ENCODE measurements around the gene COL6A5.
"Not testable (repeated sequence)": the region's sequence is repeated elsewhere in the genome, so short reads cannot be mapped to it uniquely, and the experiment has no call there.

The COL6A5 gene

DNA sequence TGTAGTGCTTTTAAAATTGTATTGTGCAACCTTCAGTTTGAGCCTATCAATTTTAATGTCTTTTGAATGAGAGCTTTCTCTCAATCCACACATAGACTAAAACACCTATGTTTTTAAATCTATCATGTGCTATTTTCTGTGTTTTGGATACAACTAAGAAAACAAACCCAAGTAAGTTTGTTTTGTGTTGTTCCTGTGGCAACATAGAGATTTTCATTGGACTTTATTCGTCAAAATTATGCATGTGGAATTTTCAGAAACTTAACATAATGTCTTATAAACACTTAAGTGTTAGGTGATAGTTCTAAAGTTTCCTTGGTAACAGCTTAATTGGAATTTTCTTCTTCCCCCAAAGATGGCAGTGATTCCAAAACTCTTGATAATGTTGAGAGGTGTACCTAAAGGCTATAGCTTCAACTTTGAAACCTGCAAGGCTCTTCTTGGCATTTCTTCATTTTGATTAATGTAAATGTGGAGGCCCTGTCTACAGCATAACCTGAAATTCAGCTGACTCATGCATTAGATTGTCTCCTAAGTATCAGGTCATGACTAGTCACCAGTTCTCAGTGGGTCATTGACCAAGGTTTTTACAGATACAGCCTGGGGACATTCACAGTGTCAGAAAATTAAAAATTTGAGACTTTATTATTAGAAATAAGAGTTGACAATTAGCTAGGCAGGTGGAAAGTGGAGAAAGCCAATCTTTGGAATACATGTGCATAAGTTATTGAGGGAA, 44.4 kb downstream of the COL6A5 start:
- no peak for FAIRE-seq

DNA sequence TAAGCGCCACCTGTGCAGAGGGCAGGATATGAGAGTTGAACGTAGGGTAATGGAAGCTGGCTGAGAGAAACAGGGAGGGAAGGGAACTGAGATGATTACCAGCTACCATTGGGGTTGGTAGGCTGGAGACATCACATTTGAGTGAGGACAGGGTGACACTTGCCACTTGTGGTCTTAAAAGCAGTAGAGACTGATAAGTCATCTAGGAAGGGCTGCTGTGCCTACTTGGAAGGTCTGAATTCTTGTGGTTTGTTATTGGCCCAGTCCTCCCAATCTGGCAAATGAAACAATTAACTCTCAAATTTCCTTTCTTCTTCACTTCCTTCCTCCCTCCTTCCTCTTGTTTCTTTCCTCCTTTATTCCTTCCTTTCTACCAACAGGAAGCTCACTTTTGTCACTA, 46.8 kb downstream of the COL6A5 start:
- FAIRE-seq: no peak

DNA sequence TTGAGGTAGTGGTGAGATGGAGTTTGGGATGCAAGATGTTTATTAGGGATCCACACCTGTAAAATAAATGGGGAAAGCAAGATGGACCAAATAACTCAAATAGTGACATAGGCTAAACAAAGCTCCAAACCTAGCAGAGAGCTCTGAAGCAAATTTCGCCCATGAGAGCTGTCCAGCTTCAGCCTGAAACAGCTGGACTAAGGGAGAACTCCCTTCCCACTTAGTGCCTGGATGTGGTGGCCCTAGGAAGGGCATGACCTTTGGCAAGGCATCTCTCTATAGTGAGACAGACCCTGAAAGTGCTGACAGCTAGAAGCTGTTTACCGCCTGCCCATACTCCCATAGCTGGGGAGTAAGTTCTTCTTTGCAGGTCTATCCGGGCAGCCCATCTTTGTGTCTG, 48.1 kb downstream of the COL6A5 start:
- no peak for FAIRE-seq

DNA sequence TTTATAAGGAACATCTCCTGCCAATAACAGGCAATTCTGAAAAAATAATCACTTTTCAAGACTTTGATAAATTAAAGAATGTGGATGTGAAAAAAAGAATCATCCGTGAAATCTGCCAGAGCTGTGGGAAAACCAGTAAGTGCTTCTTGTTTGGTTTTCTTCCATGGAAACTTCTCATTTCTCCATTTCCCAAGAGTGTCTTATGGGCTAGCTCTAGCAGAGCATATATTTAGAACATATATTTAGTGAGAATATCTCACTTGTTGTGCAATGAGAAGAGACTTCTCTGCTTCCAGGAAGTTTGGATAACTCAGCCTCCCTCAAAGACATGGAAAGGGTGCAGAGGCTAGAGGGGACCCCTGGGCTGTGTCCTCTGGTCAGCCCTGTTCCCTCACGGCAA, 49.9 kb downstream of the COL6A5 start:
- no peak for FAIRE-seq

DNA sequence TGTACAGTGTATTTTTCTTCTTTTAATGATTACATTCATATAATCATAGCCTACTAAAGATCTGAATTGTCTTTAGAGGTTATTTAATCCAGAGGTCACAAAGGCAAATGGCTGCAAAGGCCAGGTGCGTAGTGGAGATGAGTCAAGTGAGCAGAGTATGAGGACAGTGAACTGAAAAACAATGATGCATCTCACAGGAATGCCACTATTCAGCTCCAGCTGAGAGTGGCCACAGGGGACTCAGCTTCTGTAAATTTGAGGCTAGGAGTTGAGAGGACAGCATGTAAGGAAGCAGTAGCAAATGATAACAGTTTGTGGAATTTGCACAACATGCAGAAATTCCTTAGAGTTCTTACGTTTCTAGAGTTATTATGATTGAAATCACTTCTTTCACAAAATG, 50.4 kb downstream of the COL6A5 start:
- no peak for FAIRE-seq

DNA sequence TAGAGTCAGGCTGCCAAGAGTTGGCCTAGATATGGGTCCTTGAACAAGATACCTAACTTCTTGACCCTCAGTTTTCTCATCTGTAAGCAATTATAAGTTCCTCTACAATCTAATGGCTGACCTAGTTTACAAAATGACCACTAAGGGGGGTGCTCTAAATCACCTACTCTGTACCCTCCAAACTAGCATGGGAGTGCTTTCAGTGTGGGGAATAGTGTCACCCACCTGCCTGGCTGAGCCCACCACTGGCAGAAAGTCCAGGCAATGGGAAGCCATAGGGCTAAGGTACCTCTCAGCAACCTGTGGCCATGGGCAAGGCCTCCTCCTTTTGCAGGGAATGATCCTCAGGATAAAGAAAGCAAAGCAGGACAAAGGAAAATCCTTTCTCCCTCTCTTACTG, 58.9 kb downstream of the COL6A5 start:
- FAIRE-seq: no peak

DNA sequence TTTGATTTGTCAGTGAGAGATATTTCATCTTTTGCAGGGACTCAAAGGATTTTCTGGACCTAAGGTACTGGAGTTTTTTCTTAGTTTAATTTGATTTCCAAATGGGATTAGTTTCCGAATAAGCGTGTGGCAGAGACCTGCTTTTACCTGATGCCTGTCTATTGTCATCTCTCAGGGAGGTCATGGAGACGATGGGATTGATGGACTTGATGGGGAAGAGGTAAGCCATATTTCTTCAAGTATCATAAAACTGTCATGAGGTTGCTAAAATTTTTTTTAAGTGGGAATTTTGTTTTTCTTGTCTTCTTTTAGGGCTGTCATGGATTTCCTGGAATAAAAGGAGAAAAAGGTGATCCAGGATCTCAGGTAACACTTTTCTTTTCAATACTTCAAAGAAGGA, 60.5 kb downstream of the COL6A5 start:
- FAIRE-seq: no peak

DNA sequence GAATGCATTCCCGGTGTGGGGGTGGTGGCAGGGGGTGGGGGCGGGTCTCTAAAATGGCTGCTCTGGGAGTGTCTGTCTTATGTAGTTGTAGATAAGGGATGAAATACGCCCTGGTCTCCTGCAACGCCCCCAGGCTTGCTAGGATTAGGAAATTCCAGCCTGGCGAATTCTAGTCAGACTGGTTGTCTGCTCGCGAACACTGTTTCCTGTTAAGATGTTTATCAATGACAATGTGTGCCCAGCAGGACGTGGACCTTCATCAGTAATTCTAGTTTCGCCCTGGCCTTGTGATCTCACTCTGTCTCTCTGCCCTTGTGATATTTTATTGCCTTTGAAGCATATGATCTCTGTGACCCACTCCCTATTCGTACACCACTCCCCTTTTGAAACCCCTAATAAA, 62.8 kb downstream of the COL6A5 start:
- not testable (repeated sequence) for FAIRE-seq

DNA sequence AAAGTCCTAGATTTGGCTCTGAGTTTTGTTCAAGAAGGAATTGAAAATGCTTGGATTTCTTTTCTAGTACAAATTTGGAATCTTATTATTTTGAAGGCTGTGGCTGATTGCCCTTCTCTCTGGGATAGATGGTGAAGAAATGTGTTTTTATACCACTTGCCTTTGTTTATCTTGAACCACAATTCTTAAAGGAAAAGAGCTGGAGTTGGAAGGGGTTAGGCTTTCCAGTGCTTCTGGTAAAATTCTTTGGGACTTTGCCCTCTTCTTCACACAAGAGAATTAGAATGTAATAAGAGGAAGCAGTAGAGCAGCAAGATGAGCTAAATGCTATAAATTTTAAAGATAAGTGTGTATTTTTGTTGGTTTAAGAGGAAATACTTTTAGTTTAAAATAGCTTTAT, 65.8 kb downstream of the COL6A5 start:
- FAIRE-seq: no peak

DNA sequence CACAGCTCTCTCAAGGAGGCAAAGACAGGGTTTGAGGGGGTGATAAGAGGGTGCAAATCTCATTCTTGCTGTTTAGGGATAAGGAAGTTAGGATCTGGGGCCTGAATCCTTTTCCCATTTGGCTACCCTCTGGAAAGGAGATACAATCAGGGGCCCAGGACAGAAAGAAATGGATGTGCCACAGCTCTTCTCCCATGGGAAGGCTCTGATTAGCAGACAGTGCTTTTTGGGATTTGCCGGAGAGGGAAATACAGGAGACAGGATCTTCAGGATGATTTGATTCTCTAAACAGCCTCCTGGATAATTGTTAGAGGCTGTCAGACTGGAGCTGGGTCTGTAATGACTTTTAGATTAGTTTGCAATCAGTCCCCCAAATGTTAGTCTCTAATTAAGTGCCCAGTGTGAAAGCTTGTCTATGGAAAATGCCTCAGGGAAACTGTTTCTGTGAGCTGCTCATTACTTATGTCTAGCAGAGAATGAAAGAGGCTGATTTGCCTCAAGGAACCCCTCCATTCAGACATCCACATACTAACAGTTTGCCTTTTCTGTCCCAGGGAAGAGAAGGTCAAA, 67.6 kb downstream of the COL6A5 start:
- no peak for FAIRE-seq

DNA sequence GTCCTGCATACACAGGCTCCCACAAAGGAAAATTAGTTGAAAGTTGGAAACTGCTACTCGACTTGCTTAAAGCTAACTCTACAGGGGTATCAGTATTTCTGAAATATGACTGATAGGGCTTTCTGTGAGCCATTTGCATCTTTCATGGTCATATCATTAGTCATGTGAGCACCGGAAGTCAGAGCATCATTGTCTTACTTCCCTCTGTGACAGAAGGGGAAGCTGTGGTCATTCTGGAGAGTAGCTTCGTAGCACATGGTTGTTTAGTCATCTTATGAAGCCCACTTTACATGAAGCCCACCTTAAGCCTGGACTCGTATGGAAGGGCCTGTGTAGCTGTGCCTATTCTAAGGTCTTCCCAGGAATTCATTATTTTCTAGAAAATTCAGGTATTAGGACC, 69.0 kb downstream of the COL6A5 start:
- FAIRE-seq: no peak

DNA sequence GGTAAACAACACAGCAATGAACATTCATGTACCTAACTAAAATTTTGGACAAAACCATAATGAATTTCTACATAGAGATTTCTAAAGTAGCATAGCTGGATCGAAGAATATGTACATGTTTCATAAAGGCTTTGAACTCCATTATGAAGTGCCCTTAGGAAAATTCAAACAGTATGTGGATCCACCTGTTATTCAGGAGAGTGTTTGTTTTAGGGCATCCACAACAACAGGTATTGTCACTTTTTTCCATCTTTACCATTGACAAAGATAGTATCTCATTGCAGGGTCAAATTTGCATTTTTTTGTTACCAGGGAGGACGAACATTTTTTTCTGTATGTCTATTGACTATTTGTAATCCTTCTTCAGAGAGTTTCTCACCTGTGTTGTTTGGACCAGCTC, 75.0 kb downstream of the COL6A5 start:
- no peak for FAIRE-seq

DNA sequence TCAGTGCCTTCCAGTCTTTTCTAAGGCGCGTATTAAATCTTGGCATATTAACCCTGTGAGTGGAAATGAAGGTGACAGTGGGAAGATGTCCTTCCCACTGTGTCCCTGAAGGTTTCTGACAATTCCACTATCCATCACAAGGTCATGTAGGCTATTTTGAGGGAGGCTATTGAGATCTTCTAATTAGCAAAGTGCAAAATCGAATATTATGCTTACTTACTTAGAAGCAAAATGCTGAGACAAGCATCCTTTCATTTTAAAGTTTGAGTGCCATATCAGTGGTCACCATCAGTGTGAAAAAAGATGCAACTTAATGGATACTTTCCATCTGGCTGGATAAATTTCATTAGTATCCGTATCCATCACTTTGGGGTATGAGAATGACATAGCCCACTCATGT, 77.6 kb downstream of the COL6A5 start:
- no peak for FAIRE-seq

DNA sequence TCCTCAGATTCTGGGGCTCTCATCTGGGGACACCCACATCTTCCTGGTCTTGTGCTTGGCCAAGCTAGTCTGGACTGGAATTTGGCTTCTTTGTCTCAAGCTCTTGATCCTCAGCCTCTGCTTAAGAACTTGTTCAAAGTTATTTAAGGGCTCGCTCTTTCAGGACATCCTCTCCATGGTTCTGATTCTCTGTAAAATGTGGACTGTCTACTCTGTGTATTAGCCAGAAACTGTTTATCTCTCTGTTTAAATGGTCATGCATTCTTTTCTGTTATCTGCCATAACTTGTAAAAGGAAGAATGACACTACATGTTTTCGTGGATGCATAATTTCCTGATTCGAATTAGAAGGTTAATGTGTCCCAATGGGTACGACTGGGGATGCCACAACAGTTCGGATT, 79.4 kb downstream of the COL6A5 start:
- FAIRE-seq: no peak

DNA sequence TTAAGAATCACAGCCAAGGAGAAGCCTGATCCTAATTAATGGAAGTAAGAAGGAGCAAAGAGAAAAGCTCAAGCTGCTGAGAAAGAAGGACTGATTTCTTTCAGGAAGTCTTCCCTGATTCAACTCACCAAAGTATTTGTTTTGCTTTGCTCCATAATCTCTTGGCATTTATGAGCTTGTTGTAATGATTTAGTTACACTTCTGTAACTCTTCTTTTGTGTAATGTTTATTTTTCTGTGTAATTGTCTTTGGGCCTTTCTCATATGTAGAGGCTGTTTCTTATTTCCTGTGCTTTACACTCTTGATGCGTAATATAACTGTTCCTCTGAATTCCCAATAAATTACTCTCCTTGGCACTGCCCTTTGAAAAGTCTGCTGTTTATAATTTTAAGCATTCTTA, 80.0 kb downstream of the COL6A5 start:
- no peak for FAIRE-seq

DNA sequence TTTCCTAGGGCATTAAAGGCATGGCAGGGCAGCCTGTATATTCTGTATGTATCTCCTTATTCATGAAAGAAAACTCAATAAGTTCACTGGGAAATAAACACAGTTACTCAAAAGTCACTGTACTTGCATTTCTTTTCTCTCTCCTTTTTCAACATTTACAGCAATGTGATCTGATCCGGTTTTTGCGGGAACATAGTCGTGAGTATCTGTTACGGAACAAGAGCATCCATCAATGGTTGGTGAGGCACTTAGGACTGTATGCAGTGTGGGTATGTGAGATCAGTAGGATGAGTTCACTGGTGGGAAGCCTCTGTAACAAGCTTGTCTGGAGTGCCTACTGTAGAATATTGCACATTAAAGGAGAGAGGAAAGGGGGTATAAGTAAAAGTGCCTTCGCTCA, 80.7 kb downstream of the COL6A5 start:
- no peak for FAIRE-seq

DNA sequence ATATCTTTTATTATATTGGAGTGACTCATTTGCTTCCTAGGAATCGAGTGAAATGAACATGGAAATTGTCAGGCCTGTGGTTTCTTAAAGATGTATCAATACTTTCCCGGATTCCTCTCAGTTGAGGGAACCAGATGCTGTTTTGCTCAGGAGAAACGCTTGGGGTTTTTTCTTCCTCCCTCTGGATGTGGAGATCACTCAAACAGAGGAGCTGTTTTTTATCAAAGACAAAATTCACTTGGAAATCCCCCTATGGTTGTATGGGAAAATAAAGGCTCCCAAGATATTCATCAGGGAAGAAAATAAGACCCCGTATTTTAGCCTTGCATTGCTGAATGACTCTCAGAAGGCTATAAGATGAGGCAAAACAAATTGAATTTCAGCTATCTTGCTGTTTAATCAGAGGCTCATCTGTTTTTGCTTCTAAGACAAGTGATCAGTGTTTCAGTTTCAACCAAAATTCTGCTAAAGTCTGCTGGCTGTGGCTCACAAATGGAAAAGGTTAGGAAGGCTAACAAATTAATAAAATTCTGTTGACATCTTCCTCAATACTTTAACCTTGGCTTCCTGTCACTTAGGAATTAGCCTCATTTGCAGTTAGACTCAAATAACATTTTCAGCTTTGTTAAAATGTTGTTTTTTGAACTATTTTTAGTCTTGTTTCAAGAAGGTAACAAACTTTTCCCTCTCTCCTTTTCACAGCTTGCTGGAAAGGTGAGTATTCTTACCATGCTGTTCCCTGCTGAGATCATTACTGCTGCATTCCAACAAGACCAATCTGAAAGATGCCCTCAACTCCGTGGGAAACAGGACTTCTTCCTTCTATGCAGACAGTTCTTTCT, 83.6 kb downstream of the COL6A5 start:
- FAIRE-seq: no peak

DNA sequence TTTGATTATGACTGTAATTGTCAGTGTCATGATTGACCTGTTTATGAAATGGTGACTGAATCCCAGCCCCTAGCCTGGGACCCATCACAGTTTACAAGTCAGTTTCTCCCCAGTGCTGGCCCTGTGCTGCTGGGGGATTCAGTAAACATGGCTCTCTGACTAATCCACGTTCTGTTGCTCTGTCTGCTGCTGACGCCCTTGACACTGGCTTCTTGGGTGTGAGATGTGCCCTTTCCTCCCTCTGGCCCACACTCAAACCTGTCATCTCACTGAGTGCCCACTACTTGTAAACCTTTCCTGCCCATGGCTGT, 84.2 kb downstream of the COL6A5 start:
- FAIRE-seq: no peak

DNA sequence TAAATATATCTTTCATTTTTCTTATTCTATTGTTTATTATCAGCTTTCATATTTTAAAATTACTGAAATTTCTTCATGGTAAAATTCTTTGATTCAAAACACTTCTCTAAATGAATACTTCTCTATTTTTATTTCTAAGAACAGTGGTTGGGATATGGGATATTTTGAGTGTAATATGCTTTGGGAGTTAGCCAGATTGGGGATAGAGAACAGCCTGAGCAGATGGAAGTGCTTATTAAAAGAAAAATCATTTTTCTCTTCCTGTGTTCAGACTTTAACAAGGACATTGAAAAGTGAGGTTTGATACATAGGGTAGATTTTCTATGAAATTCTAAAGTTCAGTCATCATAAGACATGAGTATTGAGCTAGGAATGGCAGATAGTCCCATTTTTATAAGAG, 84.8 kb downstream of the COL6A5 start:
- FAIRE-seq: no peak

DNA sequence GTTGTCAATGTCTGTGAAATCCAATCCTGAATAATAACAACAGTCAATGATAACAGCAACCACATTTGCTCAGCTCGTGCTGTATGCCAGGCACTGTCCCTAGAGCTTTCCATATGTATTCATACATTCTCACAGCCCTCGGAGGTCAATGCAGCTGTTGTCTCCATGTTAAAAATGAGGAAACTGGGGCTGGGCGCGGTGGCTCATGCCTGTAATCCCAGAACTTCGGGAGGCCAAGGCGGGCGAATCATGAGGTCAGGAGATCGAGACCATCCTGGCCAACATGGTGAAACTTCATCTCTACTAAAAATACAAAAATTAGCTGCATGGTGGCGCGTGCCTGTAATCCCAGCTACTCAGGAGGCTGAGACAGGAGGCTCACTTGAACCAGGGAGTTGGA, 86.6 kb downstream of the COL6A5 start:
- not testable (repeated sequence) for FAIRE-seq

DNA sequence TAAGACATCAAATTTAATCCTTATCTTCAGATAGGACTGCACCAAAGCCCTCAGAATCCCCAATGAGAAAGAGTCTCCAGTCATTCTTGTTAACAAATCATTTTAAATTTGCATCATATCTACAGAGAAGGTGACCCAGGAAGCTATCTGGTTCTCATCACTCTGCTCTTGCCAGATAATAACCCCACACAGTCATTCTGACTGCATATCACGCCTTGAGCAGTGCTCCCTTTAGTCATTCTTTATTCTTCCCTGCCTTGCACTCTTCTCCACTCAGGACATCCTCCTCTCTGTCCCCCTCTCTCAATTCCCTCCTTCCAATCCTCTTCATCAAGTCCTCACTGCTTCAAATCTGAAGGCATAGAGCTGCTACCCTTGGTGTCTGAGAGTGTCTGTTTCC, 87.8 kb downstream of the COL6A5 start:
- no peak for FAIRE-seq

DNA sequence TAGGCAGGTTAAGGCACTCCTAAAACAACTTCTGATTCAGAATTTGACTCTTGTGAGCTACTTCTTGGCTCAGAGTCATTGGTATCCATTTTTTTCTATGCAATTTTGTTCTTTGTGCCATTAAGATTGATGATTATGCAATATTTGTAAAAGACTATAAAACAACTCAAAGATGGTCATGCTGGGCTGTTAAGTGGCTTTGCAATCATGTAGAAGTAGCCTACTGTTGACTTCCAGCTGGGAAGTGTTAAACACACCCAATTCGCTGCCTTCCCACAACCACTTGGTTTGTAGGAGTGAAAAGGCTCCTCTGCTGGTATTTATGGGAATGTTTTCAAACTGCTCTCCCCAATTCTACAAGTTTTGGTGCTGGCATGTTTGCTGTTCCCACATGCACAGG, 96.8 kb downstream of the COL6A5 start:
- FAIRE-seq: no peak

DNA sequence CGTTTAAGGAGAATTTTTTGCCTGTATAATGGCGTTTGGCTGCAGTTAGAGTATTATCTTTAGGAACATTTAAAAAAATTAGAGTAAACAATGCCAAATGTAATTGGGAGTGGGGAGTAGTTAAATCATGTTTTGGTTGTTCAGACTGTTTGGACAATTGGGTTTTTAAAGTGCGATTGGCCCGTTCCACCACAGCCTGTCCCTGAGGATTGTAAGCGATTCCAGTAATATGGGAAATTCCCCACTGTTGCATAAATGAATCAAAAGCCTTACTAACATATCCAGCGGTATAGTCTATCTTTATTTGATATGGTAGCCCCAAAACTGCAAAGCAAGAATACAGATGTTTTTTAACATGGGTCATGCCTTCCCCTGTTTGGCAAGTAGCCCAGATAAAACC, 101.4 kb downstream of the COL6A5 start:
- not testable (repeated sequence) for FAIRE-seq

DNA sequence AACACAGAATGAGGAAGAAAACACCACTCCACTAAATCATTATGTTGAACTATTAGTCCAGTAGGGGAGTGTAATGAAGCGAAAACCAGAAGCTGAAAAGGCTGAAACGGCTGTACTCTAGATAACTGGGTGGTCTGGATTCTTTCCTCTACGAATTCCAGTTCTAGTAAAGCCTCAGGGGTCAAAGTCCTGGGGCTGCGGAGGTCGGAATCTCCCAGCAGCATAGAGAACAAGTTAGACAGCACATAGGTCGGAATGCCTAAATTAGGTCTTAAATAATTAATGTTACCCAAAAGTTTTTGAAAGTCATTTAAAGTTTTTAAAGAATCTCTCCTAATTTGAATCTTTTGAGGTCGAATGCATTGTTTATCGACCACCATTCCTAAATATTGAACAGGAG, 102.7 kb downstream of the COL6A5 start:
- not testable (repeated sequence) for FAIRE-seq

Measured in islet of Langerhans (tissue), 1 donor.